ENCODE data around the gene BMS1.

GRCh38 chr10:42827201-42827600 is 44.6 kb downstream of the BMS1 start:
- TF ChIP-seq CTCF (IDR thresholded peaks at IDR 0.05): peak; percentile 39
- no peak for TF ChIP-seq POLR2AphosphoS5 (IDR thresholded peaks at IDR 0.05; ENCODE audit: low read depth, low read length)
- no peak for TF ChIP-seq REST (IDR thresholded peaks at IDR 0.05; ENCODE audit: insufficient read depth in 1 of 2, low read depth in 2 of 2, low read length in 1 of 2)
